NCI-H345 (cell line): ENCODE data around the gene EN2.

Source experiments
- DNase-seq: peaks from one replicate; lab custom pipeline; 2025; lab: John Stamatoyannopoulos, UW

Gene EN2

DNA sequence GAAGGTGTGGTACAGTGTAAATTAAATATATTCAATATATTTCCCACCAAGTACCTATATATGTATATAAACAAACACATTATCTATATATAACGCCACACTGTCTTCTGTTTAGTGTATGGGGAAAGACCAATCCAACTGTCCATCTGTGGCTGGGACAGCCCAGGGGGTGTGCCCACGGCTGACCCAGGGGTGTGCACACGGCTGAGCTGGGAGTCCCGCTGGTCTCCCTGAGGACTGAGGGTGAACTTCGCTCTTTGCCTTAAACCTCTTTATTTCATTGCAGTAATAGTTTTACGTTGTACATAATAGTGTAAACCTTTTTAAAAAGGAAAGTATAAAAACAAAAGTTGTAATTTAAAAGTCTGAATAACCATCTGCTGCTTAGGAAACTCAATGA lies 6.3 kb downstream of the EN2 start:
- no peak for DNase-seq

DNA sequence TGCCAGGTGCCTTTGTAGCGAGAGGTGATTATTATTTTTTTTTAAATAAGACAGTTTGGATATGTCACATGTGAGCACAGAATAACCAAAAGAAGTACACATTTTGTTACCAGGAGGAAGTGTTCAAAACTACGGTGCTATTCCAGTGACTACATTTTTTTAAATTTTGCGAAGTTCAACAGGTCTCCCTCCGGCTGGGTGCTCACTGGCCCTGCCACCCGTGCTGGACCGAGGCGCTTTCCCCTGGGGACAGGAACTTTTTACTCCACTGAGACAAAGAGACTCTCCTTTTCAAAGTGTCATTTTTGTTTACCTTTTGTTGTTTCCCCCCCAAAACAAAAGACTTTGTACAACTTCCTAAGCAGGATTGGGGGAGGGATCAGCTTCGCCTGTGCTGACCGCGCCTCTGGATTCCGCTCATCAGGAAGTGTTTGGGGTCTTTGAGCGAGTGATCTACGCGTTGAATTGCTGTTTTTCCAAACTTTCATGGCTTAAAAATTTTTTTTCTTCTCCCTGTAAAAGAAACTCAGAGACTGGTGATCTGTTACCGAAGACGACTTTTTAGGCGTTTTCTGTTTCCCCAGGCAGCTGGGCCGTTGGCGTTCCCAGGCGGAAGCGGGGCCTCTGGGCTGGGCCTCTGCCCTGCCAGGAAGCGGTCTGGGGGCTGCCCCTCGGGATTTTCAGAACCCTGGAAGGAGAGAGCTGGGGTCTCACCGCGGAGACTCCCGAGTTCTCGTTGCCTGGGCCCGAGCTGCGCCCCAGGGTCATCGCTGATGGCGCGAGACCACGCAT lies 7.2 kb downstream of the EN2 start:
- DNase-seq = no peak

DNA sequence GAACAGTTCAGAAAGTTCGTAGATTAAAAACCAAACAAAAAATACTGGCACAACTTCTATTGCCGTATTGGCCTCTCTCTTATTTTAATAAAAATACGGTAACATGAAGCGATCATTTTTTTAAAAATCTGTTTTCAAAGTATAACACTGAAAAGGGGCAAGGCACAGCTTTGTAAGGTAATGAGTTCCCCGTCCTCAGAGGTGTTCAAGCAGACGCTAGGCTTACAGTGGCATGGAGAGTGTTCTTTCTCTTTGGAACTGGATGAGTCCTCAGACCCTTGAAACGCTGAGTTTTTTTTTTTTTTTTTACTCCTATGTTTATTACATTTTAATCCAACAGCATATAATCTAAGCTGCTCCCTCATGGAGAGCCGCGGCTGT lies 7.8 kb downstream of the EN2 start:
- DNase-seq = no peak

DNA sequence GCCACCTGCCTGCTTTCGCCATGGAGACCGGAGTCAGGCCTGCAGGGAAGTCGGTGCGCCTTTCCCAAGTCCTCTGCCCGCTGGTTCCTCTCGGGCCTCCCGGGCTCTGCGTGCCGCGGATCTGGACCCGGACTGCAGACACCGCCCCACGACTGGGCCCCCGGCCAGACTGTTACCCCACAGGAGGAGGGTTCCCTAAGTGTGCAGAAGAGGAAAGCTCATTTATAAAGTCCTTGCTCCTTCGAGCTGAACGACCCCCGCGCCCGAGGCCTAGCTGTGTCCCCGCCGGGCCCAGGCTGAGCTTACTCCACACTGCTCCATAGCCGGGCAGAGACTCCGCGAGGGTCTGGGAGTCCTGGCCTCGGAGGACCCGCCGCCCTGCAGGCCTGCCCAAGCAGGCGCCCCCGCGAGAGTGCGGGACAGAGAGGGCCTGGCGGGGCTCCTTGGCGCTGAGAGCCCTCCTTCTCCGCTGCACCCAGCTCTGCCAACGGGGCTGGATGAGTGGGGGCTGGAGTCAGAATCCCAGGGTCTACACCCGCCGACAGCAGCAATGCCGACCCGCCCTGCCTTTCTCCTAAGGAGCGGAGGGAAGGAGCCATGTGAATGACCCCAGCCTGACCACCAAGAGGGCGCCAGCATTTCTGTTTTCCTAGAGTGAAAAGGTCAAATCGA lies 8.3 kb downstream of the EN2 start:
- no peak for DNase-seq

DNA sequence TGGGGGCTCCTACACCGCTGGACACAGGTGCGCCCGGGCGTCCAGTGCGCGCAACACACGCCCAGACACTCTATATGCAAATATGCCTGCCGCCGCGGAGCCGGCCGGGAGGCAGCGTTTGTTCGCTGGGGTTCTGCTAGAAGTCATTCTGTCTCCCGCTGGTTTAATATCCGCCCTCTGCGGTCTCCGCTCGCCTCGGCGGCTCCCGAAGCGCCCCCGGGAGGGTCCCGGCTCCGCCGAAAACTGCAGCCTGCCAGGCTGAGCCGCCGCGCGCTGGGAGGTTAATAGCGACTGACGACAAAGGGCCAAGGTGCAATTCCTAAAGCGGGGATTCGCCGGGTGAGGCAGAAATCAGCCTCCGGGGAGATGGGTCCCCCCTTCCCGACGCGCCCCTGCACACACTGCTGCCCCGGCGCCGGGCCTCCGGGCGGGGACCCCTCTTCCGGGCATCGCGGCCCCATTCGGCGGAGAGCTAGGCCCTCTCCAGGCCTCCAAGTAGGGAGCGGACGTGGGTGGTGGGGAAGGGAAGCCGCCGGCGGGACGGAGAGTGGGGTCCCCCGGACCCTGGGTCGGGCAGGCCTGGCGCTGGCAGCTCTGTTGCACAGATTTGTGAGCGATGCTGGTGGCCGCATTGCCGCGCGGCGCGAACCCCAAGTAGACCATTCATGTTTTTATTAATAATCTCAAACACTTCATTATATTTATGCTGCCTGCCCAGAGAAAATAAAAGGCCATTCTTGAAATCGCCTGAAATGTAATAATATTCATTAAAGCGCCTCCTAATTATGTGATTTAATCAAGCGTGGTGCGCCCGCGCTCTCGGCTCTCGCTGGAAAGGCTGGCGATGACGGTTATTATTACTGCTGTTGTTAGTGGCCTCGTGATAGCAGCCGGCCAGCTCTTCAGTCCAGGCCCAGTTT lies 9.1 kb downstream of the EN2 start:
- DNase-seq = peak; percentile 59

DNA sequence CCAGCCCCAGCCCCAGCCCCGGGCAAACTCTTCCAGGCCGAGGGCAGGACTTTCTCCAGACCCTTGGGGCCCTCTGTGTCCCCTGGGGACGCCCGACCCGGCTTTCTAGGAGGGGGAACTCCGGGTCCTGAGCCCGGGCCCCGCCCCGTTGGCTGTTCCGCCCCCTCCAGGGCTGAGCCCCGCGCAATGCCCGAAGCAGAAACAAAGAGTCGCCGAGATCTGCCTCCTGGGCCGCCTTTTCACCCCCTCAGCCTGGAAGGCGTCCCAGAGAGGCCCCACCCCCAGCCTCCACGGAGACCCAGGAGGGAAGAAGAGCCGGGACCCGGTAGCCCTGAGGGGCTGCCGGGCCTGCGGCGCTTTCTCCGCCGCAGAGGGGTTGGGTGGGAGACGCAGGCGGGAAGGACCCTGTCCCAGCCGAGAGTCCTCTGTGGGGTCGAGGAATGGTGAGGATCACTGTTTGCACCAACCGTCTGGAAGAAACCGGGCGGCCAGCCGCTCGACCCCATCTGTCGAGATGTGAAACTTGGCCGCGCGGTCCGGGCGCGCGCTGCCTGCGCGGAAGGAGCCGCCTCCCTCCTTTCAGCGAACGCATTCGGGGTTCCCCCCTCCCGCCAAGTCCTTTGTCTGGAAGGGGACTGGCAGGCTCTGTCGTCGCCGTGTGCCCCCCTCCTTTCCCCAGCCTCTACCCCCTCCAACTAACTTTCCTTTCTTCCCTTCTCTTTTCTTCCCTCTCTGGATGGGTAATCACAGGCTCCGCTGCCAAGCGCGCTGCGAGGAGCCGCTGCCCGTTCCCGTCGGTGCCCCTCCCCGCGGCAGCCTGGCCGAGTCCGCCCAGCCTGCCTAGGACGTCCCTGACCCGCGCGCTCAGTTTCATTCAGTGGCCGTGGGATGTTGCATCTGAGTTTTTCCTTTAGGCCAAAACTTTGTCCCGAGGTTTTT lies 10.2 kb downstream of the EN2 start:
- DNase-seq = no peak

DNA sequence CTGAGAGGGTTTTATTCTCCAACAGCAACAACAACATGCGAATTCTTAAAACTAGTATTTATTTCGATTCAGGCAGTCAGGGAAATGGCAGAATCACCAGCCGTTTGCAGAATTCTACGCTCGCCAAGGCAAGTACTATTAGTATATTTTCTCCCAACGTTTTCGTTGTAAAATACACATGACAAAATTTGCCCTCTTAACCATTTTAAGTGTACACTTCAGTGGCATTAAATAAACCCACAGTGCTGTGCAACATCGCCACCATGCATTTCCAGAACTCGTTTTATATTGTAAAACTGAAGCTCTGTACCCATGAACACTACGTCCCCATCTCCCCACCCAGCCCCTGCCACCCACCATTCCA lies 10.8 kb downstream of the EN2 start:
- no peak for DNase-seq

DNA sequence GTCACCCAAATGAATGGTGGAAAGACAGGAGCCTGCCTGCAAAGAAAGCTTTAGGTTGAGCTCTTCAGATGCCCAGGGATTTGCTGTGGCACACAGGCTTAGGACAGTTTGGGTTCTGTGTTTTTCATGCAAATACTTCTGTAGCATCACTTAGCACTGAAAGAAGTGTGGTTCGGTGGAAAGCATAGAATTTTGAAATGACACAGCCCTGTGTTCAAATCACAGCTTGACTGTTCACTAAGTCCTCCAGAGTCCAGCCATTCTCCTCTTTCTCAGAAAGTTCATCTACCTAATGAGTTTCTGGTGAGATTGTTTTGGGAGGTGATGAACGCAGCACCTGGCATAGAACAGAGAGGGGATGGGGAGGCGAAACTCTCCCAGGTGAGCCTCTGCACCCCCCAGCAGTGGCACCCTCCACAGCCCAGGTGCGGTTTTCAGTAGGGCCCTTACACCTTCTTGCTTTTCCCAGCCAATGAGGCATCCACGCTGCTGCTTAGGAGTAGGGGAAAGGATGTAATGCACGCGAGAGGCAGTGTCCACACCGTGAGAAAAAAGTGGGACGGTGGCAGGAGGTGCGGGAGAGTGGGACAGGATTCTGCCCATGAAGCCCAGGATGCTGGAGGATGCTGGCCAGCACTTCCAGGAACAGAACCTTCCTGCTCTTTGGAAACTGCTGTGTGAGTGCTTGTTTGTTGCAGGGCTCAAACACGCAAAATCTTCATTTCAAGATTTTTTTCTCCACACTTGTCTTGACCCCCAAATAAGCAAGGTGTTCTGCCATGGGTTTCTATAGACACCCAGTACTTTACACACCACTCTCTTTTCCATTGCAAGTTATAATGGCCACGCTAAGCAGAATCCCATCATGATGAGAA lies 11.6 kb downstream of the EN2 start:
- no peak for DNase-seq

DNA sequence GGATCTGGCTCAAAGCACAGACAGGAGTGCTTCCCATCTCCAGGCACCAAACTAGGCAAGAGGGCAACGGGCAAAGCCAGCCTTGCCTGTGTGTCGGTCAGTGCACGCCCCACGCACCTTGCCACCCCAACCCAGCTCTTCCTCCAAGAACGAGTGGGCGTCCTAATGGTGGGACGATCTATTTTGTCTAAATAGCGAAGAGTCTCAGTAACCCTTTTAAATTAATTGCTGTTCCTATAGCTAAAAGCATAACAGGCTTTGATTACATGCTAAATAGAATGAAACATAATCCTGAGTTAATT lies 12.2 kb downstream of the EN2 start:
- DNase-seq = no peak

DNA sequence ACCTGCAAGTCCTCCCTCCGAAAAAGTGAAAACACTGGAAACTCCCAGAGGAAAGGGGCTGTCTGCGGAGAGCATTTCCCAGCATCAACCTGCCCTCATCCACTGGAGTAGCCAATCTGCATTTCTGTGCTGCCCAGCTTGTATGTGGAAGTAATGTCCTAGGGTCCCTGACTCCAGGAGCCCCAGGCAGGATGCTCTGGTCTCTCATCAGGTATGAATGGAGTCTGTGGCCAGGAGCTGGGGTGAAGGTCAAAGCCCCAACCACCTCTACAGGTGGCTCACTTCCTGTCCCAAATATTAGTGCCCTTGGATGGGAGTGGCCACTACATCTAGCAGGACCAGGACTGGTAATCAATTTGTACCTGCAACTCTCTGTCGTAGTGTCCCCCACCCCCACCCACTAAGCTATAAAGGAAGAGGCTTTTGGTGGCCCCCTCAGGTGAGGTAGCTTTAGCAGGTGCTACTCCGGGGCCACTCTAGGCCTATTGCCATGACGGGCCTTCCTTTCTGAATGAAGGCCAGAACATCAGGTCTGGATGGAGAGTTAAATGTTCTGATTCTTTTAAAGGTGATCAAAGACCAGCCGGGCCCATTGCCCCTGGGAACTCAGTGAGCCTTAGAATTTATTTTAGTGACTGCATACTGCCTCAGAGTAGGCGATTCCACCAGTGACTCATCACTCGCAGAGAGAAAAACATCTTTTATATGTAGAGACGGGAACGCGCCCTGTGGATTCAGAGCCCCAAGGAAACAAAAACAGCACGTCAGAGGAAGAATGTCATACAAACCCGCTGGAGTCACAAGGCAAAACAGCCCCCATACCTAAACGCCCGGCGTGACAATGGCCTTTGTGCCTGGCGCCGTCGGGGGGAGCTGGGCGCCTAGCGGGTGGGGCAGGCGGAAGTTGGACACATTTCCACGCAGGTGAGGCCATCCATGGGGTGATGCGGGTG lies 13.0 kb downstream of the EN2 start:
- no peak for DNase-seq

DNA sequence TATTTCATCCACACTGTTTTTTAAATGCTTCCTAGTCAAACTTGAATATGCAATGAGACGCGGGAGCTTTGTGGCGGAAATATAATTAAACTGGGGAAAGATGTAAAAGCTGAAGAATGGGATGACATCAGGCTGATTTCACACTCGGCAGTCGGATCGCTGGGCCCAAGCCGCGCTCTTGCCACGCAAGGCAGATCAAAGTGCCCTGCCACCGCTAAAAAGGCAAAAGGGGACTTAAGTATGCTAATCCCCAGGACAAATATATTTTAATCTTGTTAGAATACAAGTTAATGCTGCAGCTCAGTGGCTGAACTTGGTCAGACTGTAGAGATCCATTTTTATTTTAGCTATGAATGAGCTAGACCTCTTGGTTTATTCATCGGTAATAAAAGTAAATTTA lies 13.8 kb downstream of the EN2 start:
- DNase-seq = no peak

DNA sequence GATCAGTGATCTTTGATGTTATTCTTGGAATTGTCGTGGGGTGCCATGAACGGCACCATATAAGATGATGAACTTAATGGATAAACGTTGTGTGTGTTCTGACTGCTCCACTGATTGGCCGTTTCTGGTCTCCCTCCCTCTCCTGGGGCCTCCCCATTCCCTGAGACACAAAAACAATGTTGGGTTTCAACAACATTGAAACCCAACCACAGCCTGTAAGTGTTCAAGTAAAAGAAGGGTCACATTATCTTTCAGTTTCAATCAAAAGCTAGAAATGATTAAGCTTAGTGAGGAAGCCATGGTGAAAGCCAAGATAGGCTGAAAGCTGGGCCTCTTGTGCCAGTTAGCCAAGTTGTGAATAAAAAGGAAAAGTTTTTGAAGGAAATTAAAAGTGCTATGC lies 19.5 kb downstream of the EN2 start:
- DNase-seq = no peak

DNA sequence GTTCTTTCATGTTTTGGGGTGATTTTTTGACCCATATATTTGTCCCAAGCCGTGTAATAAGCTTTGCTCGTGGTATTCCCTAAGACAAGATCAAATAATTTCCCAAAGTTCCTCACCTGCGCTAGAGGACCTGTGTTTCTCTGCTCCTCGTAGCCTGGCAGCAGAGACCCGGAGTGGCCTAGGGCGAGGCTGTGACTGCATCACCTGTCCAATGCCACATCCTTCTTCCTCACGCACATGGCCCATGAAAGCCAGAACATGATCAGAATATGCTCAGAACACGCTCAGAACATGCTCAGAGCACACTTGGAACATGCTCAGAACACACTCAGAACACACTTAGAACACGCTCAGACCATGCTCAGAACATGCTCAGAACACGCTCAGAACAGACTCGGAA lies 23.8 kb downstream of the EN2 start:
- no peak for DNase-seq

DNA sequence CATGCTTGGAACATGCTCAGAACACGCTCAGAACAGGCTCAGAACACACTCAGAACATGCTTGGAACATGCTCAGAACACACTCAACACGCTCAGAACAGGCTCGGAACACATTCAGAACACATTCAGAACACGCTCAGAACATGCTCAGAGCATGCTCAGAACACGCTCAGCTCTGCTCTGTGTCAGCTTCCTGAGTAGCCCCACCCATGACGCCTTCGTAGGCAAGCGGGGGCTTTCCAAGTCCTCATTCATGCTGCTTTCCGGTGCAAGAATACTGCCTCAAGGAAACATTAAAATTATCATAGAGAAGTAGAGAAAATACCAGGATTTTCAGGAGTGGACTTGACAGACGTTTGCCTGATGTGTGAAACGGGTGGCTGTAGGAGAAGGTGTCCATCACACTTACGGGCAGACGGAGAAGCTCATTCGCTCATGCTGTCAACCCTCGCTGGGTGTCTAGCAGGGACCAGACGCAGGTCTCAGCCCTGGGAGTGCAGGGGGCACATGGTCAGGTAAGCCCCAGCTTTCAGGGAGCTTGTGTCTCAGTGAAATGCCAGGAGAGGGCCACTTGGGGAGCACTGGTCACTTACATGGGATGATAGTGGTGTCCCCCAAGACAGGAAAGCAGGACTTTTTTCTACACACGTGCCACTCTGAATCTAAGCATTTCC lies 24.7 kb downstream of the EN2 start:
- DNase-seq = no peak

DNA sequence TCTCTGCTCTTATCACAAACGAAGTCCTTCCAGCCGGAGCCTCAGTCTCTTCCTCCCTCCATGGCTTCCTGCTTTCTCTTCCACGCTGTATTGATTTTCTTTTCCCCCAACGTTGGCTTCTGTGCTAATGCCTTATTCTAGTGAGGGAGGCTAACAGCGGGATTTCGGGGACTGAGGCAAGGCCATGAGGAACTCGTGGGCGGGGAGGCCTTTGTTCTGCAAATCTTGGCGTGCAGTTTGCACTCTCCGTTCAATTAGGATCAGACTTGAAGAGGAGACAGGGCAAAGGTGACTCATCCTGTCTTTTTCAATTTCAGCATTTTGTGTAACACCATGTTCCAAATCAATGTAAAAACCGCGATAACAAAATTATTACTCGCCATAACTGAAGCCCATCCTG lies 25.3 kb downstream of the EN2 start:
- no peak for DNase-seq

DNA sequence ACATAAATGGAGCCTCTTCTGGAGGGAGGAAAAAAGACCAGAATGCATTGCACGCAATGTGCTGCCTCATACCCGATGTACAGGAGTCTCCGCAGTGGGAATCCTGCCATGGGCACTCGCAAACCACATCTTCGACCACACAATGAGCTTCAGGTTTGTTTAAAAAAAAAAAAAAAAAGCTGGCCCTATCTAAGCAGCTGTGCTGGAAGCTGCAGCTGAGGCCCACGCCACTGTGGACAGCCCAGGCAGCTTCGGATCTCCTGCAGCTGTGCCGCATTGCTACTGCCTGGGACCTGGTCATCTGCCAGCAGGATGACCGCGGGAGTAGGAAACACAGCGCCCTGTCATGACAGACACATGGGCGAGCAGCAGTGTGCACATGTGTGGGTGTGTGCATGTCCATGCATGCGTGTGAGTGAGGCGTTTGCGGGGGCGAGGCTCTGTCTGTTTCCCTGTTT lies 26.0 kb downstream of the EN2 start:
- DNase-seq = no peak

DNA sequence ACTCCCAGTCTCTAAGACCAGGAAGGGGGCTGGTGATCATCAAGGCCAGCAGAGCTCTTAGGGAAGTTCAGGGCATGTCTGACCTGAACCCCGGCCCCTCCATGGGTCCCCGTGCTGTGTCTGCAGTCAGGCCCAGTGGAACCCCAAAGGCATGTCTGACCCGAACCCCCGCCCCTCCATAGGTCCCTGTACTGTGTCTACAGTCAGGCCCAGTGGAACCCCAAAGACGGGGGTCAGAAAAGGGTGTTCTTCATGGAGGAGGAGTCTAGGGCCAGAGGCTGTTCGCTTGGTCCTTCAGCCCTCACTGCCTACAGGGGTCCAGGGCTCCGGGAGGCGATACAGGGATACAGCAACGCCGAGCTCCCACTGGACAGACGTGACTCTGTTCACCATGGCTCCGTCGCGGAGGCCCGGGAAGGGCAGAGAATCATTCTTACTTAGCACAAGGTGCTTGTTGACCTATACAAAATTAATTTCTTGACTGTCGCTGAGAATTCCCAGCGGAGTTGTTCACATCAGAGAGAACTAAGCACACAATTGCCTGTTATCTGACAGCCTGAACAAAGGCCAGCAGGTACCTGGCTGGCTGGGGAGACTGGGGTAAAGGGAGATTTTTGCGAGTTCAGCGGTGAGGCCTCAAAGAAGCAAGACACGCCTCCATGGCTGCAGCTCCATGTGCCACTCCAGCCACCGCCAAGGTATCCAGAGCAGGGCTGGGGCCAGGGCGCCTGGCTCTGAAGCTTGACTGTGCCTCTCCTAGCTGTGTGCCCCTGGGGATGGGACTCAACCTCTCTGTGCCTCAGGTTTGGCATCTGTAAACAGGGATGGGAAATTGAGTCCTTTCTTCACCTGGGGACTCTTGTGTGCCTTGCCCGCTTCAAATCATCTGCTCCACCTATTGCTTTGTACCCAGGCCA lies 26.8 kb downstream of the EN2 start:
- no peak for DNase-seq
